CD4-positive, alpha-beta T cell treated with Interleukin-6 at 100 ng/mL for 8 hours (primary cell): ENCODE measurements around the gene L3MBTL3.
"Not testable (repeated sequence)": the region's sequence is repeated elsewhere in the genome, so short reads cannot be mapped to it uniquely, and the experiment has no call there.

Experiments
- DNase-seq: peaks from one replicate; pipeline ENCODE4 v3.0.0-alpha.2; 2020; ENCODE audit warnings: mixed read lengths, low spot score

L3MBTL3 gene

GRCh38 chr6:130076512-130076911 lies 58.1 kb downstream of the L3MBTL3 start:
- DNase-seq: no peak

- no peak for DNase-seq
Measured at GRCh38 chr6:130090796-130091195, 72.4 kb downstream of the L3MBTL3 start.

- no peak for DNase-seq
Measured at GRCh38 chr6:130093546-130093945, 75.2 kb downstream of the L3MBTL3 start.

- DNase-seq: no peak
Measured at GRCh38 chr6:130098317-130098716, 79.9 kb downstream of the L3MBTL3 start.

GRCh38 chr6:130099119-130099518 lies 80.7 kb downstream of the L3MBTL3 start:
- no peak for DNase-seq

- no peak for DNase-seq
Measured at GRCh38 chr6:130105996-130106704, 87.8 kb downstream of the L3MBTL3 start.

GRCh38 chr6:130107710-130108109 lies 89.3 kb downstream of the L3MBTL3 start:
- no peak for DNase-seq

GRCh38 chr6:130111031-130111430 lies 92.7 kb downstream of the L3MBTL3 start:
- DNase-seq: no peak

- DNase-seq: no peak
Measured at GRCh38 chr6:130113201-130113710, 94.9 kb downstream of the L3MBTL3 start.

- DNase-seq: no peak
Measured at GRCh38 chr6:130115036-130115435, 96.7 kb downstream of the L3MBTL3 start.

- no peak for DNase-seq
Measured at GRCh38 chr6:130116273-130116672, 97.9 kb downstream of the L3MBTL3 start.

GRCh38 chr6:130117187-130117701 lies 98.9 kb downstream of the L3MBTL3 start:
- not testable (repeated sequence) for DNase-seq

GRCh38 chr6:130118236-130118635 lies 99.9 kb downstream of the L3MBTL3 start:
- DNase-seq: no peak

GRCh38 chr6:130119211-130119610 lies 100.8 kb downstream of the L3MBTL3 start:
- no peak for DNase-seq

GRCh38 chr6:130120731-130121130 lies 102.3 kb downstream of the L3MBTL3 start:
- no peak for DNase-seq

GRCh38 chr6:130122243-130122642 lies 103.9 kb downstream of the L3MBTL3 start:
- no peak for DNase-seq

GRCh38 chr6:130127195-130127594 lies 108.8 kb downstream of the L3MBTL3 start:
- DNase-seq: no peak

GRCh38 chr6:130128326-130128725 lies 109.9 kb downstream of the L3MBTL3 start:
- no peak for DNase-seq

- no peak for DNase-seq
Measured at GRCh38 chr6:130129762-130130246, 111.4 kb downstream of the L3MBTL3 start.

- DNase-seq: peak; percentile 67
Measured at GRCh38 chr6:130132286-130132701, 113.9 kb downstream of the L3MBTL3 start.

- peak; percentile 10 for DNase-seq
Measured at GRCh38 chr6:130134582-130134981, 116.2 kb downstream of the L3MBTL3 start.

GRCh38 chr6:130136798-130137197 lies 118.4 kb downstream of the L3MBTL3 start:
- DNase-seq: no peak

- peak; percentile 14 for DNase-seq
Measured at GRCh38 chr6:130138116-130138908, 119.9 kb downstream of the L3MBTL3 start.
